Epithelial cell of proximal tubule (primary cell): ENCODE results near the gene RPS8. TPM values are rescaled to one million over a fixed set of nuclear protein-coding genes. Genes with fewer than 3 reads are reported as not detected.
"Not testable (repeated sequence)": the region's sequence is repeated elsewhere in the genome, so short reads cannot be mapped to it uniquely, and the experiment has no call there.

Experiments
- DNase-seq: peaks from one replicate; pipeline ENCODE4 v3.0.0-alpha.2; 2011; ENCODE audit warnings: low read depth
- H3K4me3 ChIP-seq: 2 replicates; pipeline ENCODE4 v1.5.1; 2011; ENCODE audit warnings: low read depth, mild to moderate bottlenecking, low read length
- total RNA-seq: library from RNA; depleted of rRNA; stranded (reverse); fragments of >200 nt; gene quantifications from 2 replicates; pipeline ENCODE4 v1.2.3, GENCODE V29; 2015
- TF ChIP-seq, protein P1 (sequence below): conservative IDR thresholded peaks from 2 replicates; pipeline ENCODE4 v1.5.1; 2012; ENCODE audit warnings: low read depth, mild to moderate bottlenecking, low read length

RPS8 gene
- total RNA-seq, 1 donor from 2014 or later, result 2,814 TPM

DNA sequence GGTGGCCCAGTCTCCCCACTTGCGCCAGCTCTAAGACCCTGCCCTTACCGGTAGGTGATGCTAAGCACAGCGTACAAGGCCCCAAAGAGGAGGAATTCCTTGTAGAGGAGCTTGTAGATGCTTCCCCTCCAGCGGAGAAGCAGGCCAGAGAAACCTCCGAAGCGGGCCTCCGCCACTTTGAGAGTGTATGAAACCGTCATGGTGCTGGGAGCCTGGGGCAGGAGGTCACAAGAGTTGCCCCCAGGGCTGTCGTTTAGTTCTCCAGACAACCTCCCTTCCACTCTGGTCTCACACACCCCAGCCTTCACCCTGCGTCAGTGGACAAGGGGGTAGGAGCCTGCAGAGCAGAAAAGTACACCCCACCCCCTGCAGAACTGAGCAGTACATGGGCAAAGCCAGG lies 12.2 kb downstream of the RPS8 start:
- TF ChIP-seq, protein P1, sequence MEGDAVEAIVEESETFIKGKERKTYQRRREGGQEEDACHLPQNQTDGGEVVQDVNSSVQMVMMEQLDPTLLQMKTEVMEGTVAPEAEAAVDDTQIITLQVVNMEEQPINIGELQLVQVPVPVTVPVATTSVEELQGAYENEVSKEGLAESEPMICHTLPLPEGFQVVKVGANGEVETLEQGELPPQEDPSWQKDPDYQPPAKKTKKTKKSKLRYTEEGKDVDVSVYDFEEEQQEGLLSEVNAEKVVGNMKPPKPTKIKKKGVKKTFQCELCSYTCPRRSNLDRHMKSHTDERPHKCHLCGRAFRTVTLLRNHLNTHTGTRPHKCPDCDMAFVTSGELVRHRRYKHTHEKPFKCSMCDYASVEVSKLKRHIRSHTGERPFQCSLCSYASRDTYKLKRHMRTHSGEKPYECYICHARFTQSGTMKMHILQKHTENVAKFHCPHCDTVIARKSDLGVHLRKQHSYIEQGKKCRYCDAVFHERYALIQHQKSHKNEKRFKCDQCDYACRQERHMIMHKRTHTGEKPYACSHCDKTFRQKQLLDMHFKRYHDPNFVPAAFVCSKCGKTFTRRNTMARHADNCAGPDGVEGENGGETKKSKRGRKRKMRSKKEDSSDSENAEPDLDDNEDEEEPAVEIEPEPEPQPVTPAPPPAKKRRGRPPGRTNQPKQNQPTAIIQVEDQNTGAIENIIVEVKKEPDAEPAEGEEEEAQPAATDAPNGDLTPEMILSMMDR, result no peak
- H3K4me3 ChIP-seq, result no peak overlapping the region
- DNase-seq, result no peak

DNA sequence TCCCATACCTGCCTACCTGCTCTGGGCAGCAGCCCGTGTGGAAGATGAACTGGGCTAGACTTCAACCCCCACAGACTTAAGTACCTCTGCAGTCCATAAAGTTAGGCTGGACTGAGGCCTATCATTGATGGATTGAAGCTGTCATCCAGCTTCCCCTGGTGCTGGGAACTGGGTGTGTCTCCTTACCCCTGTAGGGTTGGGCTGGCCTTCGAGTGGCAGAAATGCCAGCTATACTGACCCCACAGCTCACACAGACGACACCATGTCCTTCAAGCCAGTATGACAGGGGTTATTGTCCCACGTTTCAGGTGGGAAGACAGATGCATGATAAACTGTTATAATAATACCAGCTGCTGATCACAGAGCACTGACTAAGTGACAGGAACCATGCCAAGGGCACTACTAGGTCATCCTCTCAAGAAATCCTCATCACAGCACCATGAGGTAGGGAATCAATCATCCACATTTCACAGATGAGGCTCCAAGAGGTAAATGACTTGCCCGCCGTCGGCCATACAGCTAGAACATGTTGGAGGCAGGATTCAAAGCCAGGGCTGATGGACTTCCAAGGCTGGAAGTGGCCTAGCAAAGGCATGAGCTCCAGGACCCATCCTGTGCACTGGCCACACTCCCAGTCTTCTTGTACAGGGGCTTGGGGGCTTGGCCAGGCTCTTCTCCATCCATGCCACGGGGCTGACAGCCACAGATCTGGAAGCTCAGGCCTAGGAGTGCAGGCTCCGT lies 12.9 kb downstream of the RPS8 start, which contains the start of gene BEST4:
Gene BEST4 (minus strand): TSS at position 51 of the 741 bp plus-strand sequence. CDS start 465 bp downstream, outside the sequence.
- TF ChIP-seq, protein P1, result no peak
- DNase-seq, result no peak
- no peak within 1 kb of the TSS for H3K4me3 ChIP-seq

DNA sequence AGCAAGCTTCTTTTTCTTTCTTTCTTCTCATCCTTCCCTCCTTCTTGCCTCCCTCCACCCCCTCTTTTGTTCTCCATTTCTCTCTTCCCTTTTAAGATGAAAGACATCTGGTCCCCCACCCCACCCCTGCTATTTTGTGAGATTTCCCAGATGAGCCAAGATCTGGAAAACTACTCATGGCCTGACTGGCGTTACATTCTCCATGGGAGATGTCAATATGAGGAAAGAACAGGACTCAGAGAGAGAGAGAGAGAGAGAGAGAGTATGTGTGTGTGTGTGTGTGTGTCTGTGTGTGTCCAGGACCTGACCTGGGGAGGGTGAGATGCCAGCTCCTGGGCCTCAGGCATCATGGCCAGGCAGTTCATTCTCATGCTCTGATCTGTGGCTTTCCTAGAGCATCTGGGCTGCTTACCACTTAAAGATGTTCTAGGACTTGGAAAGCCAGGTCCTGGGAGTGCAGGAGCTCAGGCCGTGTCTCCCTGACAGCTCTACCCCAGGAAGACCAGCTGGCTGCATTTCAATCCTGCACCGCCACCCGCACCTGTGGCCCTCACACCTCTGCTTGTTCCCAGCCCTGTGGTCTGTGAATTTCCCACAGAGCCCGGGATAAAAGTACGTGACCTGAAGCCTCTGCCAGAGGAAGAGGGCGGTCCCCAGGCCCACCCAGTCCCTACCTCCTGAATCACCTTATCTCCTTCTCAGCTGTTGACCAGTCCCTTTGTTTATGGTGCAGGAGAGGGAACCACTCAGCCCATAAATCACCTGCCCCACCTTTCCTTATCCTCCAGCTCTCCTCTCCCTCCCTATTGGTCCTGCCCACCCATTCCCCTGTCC lies 15.8 kb downstream of the RPS8 start:
- DNase-seq, result no peak
- H3K4me3 ChIP-seq, result no peak overlapping the region
- TF ChIP-seq, protein P1, result no peak

DNA sequence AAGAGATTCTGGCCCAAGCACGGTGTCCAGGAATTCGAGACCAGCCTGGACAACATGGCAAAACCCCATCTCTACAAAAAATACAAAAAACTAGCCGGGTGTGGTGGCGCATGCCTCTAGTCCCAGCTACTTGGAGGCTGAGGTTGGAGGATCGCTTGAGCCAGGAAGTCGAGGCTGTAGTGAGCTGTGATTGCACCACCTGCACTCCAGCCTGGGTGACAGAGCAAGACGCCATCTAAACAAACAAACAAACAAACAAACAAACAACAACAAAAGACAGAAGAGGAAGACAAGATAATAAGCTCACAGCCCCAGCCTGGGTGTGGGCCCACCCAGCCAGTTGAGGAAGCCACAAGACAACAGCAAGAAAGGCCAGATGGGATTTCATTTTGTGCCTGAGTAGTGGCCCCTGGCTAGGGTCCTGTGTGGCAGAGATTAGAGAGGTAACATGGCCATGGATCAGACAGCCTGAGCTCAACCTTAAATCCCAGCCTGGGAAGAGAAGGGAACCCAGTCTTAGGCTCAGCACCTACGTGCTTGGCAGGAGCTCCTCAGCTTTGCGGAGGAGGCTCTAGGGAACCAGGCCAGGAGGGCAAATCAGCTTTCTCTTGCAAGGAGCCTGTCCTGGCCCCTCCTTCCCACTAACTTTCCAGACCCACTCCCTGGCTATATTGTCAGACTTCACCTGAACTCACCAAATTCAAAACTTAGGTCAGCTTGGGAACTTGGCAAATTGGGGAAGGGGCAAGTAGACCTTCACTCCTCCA lies 17.6 kb downstream of the RPS8 start:
- TF ChIP-seq, protein P1, result no peak
- no peak overlapping the region for H3K4me3 ChIP-seq
- DNase-seq, result no peak

DNA sequence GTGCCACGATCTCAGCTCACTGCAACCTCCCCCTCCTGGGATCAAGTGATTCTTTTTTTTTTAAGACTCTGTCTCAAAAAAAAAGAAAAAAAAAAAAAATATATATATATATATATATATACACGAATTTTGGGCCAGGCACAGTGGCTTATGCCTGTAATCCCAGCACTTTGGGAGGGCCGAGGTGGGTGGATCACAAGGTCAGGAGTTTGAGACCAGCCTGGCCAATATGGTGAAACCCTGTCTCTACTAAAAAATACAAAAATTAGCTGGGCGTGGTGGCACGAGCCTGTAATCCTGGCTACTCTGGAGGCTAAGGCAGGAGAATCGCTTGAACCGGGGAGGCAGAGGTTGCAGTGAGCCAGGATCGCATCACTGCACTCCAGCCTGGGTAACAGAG lies 22.5 kb downstream of the RPS8 start:
- H3K4me3 ChIP-seq, DNase-seq: not testable (repeated sequence)

DNA sequence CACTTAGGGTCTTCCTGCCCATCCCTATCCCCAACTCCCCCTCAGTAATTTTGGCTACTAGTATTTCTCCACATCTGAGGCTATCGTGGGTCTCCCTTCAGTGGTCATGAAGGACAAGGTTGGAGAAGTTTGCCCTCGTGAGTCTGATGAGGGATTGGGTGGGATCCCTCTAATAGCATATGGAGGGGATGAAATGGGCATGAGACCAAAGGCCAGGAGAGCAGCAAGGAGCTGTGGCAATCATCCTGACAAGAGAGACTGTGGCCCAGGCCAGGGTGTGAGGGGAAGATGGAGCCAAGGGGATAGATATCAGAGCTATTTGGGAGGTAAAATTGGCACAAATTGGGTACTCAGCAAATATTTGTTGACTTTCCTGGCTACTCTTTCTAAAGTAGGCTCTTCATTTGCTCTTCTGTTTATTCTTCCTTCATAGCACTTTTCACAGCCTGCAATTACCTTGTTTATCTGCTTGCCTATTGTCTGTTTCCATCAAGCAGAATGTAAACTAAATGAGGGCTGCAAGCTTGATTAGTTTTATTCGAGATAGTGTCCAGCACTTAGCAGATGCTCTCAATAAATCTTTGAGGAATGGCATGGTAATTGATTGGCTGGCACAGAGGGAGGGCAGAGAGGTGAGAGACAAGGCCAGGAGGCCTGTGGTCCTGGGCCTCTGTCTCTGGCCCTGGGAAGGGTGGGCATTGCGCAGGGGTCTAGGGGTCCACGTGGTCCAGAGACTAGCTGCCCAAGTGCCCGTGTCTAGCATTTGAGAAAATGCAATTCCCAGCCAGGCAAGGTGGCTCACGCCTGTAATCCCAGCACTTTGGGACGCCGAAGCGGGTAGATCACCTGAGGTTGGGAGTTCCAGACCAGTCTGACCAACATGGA lies 23.4 kb downstream of the RPS8 start:
- no peak for DNase-seq
- TF ChIP-seq, protein P1, result no peak
- H3K4me3 ChIP-seq, result no peak overlapping the region
